Femur (tissue), 1 donor: Measurements from ENCODE around the gene TRIM44.
A peak's percentile ranks its signal among the peaks of the same experiment; 100 is the strongest.
"Not testable (repeated sequence)": the region's sequence is repeated elsewhere in the genome, so short reads cannot be mapped to it uniquely, and the experiment has no call there.

ENCODE experiments used
- DNase-seq: peaks from one replicate; pipeline ENCODE4 v3.0.0-alpha.2; 2017

The TRIM44 gene

DNA sequence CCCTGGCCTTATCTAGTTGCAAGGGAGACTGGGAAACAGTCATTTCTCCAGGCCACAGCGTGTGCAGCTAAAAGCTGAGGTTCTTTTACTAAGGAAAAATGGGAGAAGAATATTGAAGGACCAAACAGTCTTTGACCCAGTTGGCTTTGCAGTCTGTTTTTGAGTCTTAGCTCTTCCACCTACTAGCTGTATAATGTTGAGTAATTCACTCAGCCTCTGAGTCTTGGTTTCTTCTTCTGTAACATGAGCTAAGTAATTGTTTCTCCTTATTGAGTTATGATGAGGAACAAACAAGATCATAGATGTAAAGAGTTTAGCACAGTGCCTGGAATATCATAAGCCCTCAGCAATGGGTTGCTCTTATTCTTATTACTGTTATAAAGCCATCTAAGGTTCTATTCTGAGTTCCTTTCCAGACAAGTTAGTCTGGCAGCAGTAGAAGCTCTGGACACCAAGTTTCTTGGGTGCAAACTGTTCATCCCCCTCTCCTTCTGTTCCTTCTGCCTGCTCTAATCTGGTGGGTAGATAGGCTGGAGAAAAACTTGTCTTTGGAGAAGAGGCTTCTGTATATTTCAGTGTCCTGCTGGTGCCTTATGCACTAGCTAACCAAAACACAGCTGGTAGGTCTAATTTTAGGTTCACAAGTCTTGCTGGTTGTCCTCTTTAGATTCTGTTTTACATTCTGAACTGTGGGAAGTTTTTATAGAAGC lies 13.5 kb downstream of the TRIM44 start:
- DNase-seq = no peak

DNA sequence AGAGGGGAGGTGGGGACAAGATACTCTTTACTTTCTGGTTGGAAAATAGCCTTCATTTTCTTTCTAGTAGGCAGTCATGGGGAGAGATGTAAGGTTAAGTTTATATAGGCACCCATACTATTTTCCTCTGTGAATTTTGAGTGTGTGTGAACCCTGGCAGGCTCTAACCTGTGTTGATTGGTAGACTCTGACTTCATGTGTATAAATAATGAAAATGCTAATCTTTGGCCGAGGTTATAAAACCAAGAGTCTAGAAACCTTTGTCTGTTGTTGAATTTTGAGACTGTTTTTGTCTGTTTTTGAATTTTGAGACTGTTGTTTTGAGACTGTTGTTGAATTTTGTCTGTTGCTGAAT lies 14.0 kb downstream of the TRIM44 start:
- DNase-seq = no peak

DNA sequence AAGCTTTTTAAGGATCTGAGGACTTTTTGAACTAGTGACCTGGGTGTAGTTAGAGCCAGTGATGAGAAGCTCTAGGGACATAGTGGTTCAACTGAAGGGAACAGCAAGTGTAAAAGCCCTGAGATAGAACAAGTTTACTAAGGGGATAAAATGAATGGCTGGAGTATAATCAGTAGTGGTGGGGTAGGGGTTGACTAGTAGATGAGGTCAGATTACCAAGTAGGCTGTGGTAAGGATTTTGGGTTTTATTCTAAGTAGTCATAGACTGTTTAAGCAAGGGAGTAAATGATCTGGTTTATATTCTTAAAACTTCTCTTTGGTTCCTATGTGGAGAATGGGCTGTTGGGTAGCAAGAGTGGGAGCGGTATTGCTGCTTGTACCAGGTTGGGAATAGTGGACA lies 15.3 kb downstream of the TRIM44 start:
- no peak for DNase-seq

- DNase-seq = no peak
Observed at GRCh38 chr11:35678471-35678870, 15.9 kb downstream of the TRIM44 start.

- DNase-seq = no peak
Observed at GRCh38 chr11:35678975-35679374, 16.4 kb downstream of the TRIM44 start.

- no peak for DNase-seq
Observed at GRCh38 chr11:35680506-35680905, 17.9 kb downstream of the TRIM44 start.

- DNase-seq = no peak
Observed at GRCh38 chr11:35681163-35681767, 18.7 kb downstream of the TRIM44 start.

GRCh38 chr11:35682230-35683173 lies 19.9 kb downstream of the TRIM44 start:
- DNase-seq = peak; percentile 29

- DNase-seq = no peak
Observed at GRCh38 chr11:35683728-35684339, 21.3 kb downstream of the TRIM44 start.

DNA sequence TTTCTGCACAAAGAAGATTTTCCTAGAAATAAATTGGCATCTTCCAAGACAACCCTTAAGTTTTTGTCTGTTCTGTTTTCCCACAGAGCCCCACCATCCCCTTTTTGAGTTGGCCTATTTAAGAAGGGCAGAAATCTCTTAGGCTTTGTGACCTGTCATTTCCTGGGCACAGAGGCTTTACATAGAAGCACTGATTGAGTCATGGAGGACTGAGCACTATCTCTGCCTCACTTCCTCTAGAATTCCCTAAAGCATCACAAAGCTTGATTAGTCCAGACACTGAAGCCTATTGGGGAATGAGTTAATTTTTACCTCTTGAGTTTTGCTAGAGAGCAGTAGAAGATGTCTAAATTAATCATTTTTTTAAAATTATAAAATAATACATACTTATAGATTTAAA lies 25.4 kb downstream of the TRIM44 start:
- DNase-seq = no peak

DNA sequence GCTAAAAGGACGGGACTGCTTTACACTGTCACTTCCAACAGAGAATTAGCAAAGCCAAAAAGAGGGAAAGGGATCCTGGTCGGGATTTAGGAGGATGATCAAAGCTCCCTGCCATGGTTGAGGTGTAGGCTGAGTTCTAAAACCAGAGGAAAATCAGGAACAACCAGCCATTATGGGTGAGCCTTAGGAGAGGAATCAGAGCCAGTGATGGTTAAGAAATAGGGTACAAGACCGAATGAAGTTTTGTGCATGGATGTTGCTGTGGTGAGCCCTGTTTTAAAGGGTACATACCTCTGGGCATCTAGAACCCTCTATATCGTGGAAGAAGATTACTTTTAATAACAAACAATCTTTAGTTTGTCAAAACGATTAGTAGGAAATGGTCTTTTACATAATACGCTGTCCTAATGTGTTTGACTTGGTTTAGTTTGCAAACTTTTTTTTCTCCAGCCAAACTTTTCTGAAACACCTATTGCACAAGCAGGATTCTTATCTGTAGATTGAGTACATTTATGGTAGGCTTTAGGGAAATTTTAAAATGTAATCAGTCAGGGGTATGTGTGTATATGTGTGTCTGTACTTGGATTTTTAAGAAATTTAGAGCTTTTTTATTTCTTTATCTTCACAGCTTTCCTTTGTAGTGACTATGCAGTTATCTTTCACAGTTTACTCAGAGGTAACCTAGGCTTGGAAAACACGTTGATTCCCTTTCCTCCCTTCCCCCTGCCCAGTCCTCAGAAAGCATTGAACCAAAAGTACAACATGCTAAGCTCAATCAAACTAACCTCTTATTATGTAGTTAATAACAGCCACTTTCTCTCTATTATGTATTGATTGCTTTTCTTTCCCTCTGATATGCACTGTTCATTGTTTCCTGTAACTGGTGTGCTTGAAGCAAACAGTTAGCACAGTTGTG lies 26.8 kb downstream of the TRIM44 start:
- no peak for DNase-seq

DNA sequence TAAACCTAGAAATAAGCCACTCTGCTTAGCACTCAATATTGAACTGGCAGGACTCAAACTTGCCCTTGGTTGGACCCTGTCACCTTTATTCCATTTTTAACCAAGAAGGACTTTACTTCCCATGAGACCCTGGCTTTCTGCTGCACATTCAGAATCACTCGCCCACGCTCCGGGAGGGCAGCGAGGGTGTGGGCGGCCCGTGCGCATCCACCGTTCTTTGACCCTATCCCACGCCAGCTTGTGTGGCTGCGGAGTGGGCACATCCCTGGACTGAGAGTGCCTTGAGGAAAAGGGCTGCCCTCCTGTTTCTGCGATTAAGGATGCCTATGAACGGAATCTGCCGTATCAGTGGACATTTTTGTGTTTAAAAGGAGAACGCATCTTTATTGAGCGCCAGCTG lies 39.6 kb downstream of the TRIM44 start:
- DNase-seq = no peak

GRCh38 chr11:35709376-35709775 lies 46.8 kb downstream of the TRIM44 start:
- DNase-seq = no peak

- no peak for DNase-seq
Observed at GRCh38 chr11:35711173-35711910, 48.8 kb downstream of the TRIM44 start.

DNA sequence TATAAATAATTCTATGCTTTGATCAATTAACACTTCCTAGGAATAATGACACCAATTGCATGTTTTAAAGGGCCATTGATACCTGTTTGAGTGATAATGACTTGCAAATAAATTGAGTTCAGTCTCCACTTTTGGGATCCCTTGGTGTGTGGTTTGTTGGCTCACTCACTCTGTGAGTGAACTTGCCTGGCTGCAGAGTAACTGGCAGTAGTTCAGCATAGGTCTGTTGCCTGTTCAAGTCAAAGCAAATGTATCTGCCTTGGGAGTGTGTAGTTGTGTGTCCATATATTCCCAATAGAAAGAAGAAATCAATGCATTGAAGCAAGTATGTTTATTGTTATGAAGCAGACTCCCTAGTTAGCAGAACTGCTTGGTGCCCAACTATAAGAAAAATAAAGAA lies 49.3 kb downstream of the TRIM44 start:
- DNase-seq = no peak

GRCh38 chr11:35712533-35712932 lies 50.0 kb downstream of the TRIM44 start:
- no peak for DNase-seq

DNA sequence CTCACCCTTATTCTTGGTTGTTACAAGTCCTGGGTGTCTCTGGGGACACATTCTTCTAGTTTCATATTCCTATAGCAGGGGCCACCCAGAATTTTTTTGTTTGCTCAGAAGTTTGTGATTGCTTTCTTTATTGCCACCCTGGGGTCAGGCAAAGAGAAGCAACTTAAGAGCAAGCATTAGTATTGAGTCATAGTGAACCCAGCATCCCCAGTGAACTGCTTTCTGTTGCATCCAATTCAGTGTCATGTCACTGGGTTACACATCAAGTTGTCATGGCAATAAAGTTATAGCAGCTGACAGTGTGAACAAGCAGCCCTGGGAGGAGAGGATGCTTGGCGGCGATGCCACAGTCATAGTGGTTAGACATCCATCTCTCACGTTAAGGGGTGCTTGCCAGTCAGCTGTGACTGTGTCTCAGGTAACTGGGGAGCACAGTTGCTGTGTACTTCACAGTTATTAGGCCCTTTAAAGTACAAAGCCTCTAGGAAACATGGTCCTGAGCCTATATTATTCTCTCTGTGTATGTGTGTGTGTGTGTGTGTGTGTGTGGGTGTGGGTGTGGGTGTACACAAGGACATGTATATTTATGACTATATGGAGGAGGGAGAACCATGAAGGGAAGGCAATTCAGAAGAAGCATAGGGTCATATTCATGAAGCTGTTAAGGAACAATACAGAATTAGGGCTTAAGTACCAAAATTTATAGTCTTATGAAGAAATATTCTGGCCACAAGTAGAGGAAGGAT lies 52.5 kb downstream of the TRIM44 start:
- no peak for DNase-seq

GRCh38 chr11:35715677-35716076 lies 53.1 kb downstream of the TRIM44 start:
- DNase-seq = not testable (repeated sequence)

DNA sequence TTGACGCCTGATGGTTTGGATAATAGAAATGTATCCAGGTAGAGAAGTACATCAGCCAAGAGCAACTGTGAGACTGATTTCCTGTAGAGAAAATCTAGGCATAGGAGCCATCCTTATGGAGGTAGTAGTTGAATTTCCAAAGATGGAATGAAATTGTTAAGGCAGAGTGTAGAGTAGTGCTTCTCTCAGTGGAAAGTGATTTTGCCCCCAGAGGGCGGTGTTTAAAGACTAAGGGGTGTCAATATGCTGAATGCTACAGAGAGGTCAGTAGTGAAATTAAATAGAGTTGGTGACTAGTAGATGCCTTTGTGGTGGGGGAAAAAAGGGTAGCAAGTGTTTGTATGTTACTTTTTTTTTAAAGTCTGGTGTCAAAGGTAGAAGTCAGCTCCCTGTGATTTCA lies 54.5 kb downstream of the TRIM44 start:
- DNase-seq = no peak

- DNase-seq = no peak
Observed at GRCh38 chr11:35717520-35717919, 54.9 kb downstream of the TRIM44 start.
